H54 (cell line): Measurements from ENCODE around the gene CERS6.
A peak's percentile ranks its signal among the peaks of the same experiment; 100 is the strongest.

Experiments used
- DNase-seq: peaks from one replicate; pipeline ENCODE4 v3.0.0; 2011; ENCODE audit warnings: low spot score, mixed read lengths; ENCODE audit not compliant: insufficient read length
- FAIRE-seq: peaks from 3 replicates; lab custom pipeline; 2011; peaks lifted over from hg19 to GRCh38; lab: Jason Lieb, UNC
- POLR2A ChIP-seq: IDR thresholded peaks from 2 replicates; pipeline ENCODE4 v1.6.1; 2011; ENCODE audit warnings: low read depth, mild to moderate bottlenecking, low read length

The CERS6 gene

GRCh38 chr2:168667156-168667555 is 211.1 kb downstream of the CERS6 start:
- no peak for DNase-seq
- no peak for FAIRE-seq
- no peak for TF ChIP-seq POLR2A

GRCh38 chr2:168669151-168669550 is 213.1 kb downstream of the CERS6 start:
- DNase-seq, result no peak
- FAIRE-seq, result peak; percentile 27
- TF ChIP-seq POLR2A, result no peak

- DNase-seq (no peak), FAIRE-seq (no peak)
- TF ChIP-seq POLR2A, result no peak
Observed at GRCh38 chr2:168670478-168670877, 214.4 kb downstream of the CERS6 start.

- DNase-seq, result no peak
- TF ChIP-seq POLR2A, result no peak
- peak; percentile 55 for FAIRE-seq
Observed at GRCh38 chr2:168671932-168672331, 215.9 kb downstream of the CERS6 start.

GRCh38 chr2:168673265-168674189 is 217.5 kb downstream of the CERS6 start:
- no peak for DNase-seq
- no peak for TF ChIP-seq POLR2A
- no peak for FAIRE-seq

GRCh38 chr2:168678153-168678853 is 222.2 kb downstream of the CERS6 start:
- FAIRE-seq (no peak), DNase-seq (no peak)
- TF ChIP-seq POLR2A, result no peak

GRCh38 chr2:168679081-168679480 is 223.0 kb downstream of the CERS6 start:
- DNase-seq (no peak), FAIRE-seq (no peak)
- no peak for TF ChIP-seq POLR2A

GRCh38 chr2:168679741-168680310 is 223.8 kb downstream of the CERS6 start:
- no peak for TF ChIP-seq POLR2A
- DNase-seq (no peak), FAIRE-seq (no peak)

- no peak for DNase-seq
- no peak for TF ChIP-seq POLR2A
- no peak for FAIRE-seq
Observed at GRCh38 chr2:168683996-168684395, 227.9 kb downstream of the CERS6 start.

- FAIRE-seq, result no peak
- TF ChIP-seq POLR2A, result no peak
- no peak for DNase-seq
Observed at GRCh38 chr2:168684921-168685599, 229.0 kb downstream of the CERS6 start.

- DNase-seq (no peak), FAIRE-seq (no peak)
Observed at GRCh38 chr2:168685600-168686451, 229.8 kb downstream of the CERS6 start.

GRCh38 chr2:168686452-168687191 is 230.6 kb downstream of the CERS6 start:
- peak; percentile 90 for FAIRE-seq
- TF ChIP-seq POLR2A, result no peak
- peak; percentile 19 for DNase-seq

More at GRCh38 chr2:168685600-168686451, 229.8 kb downstream of the CERS6 start:
- TF ChIP-seq POLR2A, result no peak
